GM18508 (cell line): Measurements from ENCODE around the gene GRIN3B.

Experiments
- ATAC-seq: cut with Tn5 transposase; IDR thresholded peaks from one replicate; pipeline ENCODE4 v1.9.1; 2021; ENCODE audit warnings: moderate number of reproducible peaks; ENCODE audit not compliant: insufficient read depth, unreplicated experiment

The GRIN3B gene

DNA sequence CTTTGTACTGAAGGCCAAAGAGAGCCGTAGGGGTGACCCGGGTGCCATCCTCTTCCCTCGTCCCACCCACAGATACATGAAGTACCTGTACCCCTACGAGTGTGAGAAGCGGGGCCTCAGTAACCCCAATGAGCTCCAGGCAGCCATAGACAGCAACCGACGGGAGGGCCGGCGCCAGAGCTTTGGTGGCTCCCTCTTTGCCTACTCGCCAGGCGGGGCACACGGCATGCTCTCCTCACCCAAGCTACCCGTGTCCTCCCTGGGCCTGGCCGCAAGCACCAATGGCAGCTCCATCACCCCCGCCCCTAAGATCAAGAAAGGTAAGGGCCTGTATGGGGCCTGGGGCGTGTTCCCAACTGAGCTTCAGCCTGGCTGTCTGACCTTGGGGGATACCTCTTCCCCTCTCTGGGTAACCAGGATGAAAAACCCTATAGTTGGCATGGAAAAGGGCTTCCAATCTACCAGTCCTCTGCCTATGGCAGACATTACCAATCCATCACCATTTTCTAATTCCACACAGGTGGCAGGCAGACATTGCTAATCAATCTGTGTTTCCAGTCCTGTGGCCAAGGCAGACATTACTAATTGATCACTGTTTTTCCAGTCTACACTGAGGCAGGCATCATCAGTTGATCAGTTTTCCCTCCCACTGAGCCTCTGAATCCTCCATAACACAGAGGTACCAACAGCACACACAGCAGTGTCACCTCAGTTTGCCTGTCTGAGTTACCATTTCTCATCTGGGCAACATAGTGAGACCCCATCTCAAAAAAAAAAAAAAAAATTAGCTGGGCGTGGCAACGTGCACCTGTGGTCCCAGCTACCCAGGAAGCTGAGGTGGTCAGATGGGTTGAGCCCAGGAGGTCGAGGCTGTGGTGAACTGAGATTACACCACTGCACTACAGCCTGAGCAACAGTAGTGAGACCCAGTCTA, 35.2 kb upstream of the GRIN3B start:
- no peak for ATAC-seq

DNA sequence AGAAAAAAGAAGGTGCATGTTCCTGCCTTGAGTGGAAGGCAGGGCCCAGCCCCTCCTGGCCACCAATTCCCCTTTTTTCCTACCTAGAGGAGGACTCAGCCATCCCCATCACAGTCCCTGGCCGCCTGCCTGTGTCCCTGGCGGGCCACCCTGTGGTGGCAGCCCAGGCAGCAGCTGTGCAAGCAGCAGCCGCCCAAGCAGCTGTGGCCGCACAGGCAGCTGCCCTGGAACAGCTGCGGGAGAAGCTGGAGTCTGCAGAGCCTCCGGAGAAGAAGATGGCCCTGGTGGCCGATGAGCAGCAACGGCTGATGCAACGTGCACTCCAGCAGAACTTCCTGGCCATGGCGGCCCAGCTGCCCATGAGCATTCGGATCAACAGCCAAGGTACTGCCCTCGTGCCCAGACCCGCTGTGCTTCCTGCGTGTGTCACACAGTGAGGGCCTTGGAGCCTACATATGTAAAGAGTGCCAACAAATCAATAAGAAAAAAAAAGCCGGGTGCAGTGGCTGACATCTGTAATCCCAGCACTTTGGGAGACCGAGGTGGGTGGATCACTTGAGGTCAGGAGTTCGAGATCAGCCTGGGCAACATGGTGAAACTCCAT, 33.6 kb upstream of the GRIN3B start:
- ATAC-seq = no peak

DNA sequence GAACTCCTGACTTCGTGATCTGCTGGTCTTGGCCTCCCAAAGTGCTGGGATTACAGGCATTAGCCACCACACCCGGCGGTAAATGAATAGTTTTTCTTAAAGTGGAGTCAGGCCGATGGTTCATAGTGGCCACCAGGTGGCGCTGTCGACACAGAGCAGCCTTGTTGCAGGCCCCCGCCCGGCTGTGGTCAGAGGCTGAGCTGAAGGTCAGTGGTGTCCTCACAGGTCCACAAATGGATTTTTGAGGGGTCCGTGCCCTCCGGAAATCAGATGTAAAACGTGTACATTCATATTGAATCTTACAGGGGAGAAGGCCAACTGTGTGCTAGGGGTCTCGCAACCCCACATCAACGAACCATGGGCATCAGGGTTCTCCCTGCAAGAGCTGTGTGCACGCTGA, 29.5 kb upstream of the GRIN3B start:
- ATAC-seq = no peak

DNA sequence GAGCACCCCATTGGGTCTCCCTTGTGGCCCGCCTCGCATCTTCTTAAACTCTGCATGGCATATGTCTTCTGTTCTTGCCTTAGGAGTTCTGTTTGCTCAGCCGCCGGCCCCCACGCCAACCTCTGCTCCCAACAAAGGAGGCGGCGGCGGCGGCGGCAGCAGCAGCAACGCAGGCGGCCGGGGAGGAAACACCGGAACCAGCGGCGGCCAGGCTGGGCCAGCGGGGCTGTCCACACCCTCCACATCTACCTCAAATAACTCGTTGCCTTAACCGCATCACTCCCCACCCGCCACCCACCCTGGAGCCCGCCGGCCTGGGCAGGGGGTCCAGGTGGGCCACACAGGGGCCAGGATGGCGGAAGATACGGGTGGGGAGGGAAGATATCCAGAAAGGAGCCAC, 28.4 kb upstream of the GRIN3B start:
- ATAC-seq = no peak

DNA sequence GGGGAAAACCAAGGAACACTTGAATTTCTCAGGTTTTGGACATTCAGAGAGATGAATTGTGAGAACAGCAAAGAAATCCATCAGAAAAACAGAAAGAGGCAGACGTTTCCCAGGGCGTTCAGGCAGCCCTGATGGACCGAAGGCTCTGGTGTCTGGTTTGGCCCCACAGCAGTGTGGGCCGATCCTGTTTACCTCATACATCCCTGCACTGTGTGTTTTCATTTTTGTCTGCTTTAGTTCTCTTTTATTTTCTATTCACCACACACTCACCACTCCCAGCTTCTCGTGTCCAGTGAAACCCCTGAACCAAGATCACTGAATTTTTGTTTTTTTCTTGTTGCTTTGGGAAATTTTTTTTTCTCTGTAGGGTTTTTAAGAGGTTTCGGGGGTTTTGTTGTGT, 27.9 kb upstream of the GRIN3B start:
- no peak for ATAC-seq

DNA sequence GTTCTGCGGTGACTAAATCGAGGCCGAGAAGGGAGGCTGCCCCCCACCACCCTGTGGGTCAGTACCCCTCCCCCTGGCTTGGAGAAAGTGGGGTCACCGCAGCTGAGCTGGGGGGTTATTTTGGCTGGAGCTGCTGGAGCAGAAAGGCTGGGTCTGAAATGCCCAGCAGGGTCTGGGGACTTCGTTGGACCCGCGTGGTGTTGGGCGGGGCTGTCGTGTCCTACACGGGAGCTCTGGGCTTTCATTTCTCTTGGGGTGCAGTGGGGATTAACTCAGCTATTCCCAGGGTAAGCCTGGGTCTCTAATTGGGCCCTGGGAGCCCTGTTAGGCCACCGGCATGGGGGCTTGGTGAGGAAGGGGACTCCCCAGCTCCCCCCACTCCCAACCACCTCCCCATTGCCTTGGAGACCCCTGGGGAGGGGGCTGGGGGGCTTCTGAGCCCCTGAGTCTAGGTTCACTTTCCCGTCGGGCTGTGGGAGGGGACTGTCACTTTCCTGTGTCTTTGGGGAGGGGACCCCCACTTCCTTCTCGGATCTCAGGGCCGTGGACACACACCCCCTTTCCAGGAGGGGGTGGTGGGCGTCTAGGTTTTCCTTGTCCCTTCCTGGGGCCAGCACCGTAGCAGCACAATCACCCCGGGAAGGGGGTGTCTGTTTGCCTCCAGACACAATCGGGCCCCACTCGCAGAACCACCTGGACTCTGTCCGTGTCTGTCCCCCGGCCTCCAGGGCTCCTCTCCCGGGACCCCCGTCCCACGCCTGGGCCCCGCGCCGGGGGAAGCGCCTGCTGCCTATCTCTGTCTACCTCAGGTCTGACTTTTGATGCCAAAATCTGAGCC, 26.3 kb upstream of the GRIN3B start:
- ATAC-seq = no peak

DNA sequence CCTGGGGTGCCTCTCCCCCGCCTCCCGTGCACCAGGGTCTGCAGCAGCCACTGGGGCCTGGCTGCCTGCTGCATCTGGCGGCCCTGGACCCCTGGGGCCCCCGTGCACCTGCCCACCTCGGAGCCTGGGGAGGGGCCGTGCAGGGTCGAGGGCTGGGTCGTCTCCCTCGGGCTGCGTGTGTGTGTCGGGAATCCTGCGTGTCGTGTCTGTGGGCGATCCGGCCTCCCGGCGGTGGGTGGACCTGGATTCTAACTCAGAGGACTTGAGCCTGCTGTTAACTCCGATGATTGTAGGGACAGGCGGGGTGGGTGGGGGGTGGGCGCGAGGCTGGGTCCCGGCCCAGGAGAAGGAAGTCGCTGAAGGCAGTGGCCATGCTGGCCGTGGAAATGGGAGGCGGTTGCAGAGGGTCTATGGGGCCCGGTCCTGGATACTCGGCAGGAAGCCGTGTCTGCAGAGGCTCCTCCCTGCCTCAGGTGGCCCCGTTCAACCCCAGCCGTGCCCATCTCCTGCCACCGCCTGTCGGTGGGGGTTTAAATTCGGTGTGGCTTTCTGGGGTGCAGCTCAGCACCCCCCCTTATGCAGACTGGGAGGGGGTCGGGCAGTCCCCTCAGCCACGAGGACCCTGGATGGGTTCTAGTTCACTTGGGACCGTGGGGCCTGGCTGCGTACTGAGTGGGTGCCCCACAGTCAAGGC, 25.5 kb upstream of the GRIN3B start:
- ATAC-seq = no peak

DNA sequence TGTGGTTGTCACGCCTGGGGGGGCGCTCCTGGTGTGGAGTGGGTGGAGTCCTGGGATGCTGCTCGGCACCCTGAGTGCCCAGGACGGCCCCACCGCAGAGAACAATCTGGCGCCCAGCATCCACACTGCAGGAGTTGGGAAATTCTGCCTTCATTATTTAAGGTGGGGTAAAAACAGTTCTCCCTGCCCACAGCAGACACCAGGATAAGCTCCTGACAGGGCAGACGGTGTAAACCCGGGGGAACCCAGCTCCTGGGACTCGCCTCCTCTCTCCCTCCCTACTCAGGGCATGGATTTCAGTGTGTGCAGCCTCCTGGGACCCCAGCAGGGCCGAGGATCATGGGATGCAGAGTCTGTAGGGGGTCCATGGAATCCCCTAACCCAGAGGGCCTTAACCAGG, 23.7 kb upstream of the GRIN3B start:
- ATAC-seq = no peak

DNA sequence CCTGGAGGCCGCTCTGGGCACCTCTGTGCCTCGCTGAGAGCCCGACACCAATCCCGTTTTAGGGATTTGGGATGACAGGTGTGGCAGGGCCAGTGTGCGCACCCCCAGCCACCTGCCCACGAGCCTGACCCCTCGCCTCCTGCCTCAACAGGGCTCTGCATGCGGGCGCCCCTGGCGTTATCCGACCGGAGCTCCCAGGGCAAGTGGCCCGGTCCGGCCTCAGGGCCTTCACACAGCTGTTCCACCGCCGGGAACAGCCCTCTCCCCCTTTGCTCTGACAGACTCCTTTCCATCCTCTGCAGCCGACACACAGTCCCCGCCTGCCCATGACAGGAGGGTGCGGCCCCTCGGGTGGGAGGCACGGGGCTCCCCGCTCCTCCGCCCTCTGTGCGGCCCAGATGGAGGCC, 23.2 kb upstream of the GRIN3B start:
- no peak for ATAC-seq

DNA sequence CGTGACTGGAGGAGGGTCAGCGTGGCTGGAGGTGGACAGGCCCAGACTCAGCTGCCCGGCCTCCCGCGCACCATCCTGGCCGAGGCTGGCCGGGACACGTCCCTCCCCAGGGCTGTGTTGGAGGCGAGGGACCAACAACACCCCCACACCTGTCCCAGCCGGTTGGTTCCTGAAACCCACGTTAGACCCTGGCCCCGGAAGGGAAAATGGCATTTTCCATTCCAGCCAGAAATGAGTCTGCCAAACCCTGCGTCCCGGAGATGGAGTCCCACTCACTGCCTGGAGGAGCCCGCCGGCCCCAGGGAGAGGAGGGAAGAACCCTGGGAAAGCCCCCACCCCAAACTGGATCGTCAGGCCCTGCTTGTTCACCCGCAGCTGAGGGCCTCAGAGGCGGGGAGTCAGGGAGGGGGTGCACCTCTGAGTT, 20.9 kb upstream of the GRIN3B start:
- no peak for ATAC-seq

DNA sequence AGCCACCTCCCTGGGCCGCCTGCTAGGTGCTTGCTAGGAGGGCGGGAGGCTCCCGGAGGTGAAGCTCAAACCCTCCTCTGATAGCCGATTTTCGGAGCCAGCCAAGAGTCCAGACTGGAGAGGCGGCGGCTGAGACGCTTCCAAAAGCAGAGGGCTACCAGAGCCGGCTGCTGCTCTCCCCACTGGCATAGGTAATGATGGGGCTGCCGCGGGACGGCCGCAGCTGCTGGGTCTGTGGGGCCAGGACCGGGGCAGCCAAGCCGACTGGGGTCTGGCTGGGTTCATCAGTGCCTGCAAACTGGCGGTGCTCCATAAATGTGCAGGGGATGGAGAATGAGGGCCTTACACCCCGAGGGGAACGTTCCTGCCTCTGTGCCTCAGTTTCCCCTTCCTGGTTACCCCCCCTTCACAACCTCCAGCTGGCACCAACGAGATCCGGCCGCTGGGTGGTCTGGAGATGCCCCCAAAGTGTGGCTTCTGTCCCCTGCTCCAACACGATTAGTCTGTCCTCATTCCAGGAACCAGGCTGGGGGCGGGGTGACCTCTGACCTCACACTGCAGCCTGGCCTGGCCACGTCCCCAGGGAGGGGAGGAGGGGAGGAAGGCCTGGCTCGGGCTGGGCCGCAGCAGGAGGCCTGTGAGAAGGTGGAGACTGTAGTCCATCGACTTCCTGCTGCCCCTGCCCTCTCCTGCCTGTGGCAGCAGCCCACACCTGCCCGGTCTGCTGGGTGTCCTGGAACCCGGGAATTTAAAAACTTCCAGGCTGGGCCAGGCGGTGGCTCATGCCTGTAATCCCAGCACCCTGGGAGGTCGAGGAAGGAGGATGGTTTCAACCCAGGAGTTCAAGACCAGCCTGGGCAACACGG, 19.9 kb upstream of the GRIN3B start:
- no peak for ATAC-seq

DNA sequence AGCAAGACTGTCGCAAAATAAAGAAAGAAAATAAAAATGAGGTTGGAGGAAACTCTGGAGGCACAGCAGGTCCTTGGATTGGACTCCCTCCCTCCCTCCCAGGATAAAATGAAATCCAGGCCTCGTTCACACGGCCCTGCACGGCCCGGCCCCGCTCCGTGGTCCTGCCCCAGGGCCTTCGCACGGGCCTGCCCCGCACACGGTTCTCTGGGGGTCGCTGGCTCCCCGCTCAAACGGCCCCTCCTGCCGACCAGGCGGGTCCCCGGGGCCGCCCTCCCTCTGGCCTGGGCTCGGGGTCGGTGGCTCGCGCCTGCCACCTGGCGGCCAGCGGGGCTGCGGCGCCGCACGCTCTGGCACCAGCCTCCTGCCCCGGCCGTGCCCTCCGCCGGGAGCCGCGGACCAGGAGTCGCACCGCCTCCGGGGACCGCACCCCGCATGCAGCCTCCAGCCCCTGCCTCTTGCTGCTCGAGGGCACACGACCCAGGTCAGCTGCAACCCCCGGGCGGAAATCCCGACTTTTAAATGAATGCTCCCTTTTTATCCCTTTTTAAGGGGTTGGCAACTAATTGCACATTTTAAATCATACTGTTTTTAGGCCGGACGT, 17.6 kb upstream of the GRIN3B start:
- no peak for ATAC-seq

DNA sequence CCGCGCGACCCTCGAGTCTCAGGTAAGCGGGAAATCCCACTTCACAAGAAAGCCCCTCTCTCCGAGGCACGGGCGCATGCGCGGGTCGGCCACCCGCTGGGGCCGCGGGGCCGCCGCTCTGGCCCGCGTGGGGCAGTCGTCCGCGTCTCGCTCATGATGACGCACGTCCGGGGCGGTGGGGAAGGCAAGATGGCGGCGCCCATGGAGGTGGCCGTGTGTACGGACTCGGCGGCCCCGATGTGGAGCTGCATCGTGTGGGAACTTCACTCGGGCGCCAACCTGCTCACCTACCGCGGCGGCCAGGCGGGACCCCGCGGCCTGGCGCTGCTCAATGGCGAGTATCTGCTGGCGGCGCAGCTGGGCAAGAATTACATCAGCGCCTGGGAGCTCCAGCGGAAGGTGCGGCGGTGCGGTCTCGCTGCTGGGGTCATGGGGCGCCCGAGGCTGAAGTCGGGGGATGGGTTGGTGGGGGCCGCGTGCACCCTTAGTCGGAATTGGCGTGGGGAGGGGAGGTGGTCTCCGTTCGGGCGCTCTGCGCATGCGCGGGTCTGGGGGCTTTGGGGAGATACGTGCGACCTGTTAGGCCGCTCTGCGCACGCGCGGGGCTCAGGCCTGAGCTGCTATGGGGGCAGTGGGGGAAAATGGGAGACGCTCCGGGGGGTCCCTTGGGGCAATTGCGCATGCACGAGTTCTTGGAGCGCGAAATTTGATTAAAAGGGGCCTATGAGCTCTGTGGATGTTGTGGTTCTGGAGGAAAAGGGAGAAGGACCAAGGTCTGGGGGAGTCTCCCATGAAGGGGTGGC, 15.9 kb upstream of the GRIN3B start, which contains the start of gene WDR18:
Gene WDR18 (plus strand): TSS at position 181 of the 803 bp plus-strand sequence. CDS start 9 bp downstream, at position 190.
- ATAC-seq = no peak

DNA sequence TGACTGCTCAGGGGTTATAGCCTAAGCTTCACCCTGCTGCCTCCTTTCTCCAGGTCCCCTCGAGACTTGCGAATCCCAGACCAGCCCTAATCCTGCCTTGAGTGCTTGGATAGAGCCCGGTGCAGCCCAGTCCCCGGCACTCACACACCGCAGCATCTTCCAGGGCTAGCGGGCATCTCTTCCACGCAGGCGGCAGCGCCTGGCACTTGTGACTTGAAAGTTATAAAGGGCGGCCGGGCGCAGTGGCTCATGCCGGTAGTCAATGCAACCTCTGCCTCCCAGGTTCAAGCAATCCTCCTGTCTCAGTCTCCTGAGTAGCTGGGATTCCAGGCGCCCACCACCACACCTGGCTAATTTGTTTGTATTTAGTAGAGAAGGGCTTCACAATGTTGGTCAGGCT, 14.1 kb upstream of the GRIN3B start:
- ATAC-seq = no peak

DNA sequence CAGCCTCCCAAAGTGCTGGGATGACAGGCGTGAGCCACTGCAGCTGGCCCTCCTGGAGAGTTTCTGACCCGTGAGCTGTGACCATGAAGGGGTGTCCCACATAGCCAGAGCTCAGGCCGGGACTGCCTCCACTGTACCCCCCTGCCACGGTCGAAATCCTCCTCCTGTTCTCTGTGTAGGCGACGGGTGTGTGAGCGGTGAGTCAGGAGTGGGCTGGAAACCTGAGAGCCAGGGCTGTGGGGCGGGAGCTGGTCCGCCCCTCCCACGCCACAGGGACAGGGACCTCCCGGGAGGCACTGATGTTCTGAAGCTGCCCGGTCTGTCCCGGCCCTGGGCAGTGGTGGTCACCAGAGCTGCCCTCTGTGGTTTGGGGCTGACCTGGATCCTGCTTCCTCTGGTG, 12.1 kb upstream of the GRIN3B start:
- ATAC-seq = no peak

DNA sequence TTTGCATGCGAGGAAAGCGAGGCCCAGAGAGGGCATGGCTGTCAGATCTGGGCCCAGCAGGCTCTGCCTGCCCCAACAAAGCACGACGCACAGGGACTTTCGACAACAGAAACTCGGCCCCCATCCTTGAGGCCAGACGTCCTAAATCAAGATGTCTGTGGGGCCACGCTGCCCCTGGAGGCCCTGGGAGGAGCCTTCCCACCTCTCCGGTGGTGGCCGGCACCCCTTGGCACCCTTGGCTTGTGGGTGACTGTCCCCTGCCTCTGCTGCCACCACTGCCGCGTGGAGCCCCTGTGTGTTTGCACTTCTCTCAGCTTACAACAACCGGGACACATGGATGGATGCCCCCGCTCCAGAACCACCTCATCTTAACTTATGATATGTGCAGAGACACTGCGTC, 11.7 kb upstream of the GRIN3B start:
- no peak for ATAC-seq

DNA sequence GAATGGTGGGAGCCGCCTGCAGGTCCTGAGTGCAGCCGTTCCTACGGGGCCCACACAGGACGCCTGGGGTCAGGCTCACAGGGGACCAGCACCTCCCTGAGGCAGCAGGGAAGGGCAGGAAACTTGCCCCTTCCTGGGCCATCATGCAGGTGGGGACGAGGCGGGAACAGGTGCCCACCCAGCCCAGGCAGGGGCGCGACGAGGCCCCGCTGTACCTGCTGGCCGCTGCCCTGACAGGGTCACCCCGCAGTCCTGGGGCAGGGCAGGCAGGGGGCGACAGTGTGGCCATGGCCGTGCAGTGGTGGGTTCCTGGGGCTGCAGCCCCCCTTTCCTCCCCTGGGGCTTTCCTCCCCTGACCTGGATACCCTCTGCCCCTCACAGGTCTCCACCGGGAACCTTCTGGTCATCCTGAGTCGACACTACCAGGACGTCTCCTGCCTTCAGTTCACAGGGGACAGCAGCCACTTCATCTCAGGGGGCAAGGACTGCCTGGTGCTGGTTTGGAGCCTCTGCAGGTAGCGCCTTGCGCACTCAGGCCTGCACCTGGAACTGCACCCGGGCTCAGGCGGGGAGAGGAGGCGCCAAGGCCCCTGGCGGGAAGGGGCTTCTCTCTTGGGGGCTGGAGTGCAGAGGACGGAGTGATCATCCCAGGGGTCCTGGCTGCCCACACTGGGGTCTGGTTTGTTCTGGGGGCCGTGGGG, 10.7 kb upstream of the GRIN3B start:
- ATAC-seq = no peak
